GM20000 (cell line): ENCODE measurements around the gene NUDT13.
"Not testable (repeated sequence)": the region's sequence is repeated elsewhere in the genome, so short reads cannot be mapped to it uniquely, and the experiment has no call there.

Experiments
- DNase-seq: peaks from one replicate; pipeline ENCODE4 v3.0.0; 2012; ENCODE audit warnings: low spot score
- TF ChIP-seq, protein P1 (sequence below): IDR thresholded peaks from 2 replicates; pipeline ENCODE4 v1.5.1; 2012; ENCODE audit warnings: mild to moderate bottlenecking, control low read depth; ENCODE audit errors: extremely low read depth, missing control alignments

NUDT13 gene

DNA sequence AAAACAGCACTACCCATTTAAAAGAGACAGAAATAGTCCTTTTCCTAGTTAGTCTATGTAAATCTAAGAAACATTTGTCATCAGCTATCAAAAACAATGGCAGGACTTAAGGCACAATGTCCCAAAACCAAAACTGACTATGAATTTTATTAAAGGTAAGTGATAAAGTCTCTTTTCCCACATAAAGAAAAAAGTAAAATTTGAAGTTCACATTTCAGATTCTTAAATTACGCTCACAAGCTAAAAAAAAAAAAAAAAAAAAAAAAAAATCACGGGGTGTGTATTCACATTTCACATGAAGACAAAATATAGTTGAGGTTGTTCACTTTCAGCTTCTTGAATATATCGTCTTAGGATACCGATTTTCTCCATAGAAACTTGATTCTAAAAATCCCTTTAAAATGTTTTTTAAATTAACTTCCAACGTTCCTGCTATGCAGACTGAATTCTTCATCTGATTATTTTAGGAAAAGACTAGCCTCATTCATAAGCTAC, 15.2 kb upstream of the NUDT13 start:
- DNase-seq = no peak
- TF ChIP-seq, protein P1, sequence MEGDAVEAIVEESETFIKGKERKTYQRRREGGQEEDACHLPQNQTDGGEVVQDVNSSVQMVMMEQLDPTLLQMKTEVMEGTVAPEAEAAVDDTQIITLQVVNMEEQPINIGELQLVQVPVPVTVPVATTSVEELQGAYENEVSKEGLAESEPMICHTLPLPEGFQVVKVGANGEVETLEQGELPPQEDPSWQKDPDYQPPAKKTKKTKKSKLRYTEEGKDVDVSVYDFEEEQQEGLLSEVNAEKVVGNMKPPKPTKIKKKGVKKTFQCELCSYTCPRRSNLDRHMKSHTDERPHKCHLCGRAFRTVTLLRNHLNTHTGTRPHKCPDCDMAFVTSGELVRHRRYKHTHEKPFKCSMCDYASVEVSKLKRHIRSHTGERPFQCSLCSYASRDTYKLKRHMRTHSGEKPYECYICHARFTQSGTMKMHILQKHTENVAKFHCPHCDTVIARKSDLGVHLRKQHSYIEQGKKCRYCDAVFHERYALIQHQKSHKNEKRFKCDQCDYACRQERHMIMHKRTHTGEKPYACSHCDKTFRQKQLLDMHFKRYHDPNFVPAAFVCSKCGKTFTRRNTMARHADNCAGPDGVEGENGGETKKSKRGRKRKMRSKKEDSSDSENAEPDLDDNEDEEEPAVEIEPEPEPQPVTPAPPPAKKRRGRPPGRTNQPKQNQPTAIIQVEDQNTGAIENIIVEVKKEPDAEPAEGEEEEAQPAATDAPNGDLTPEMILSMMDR = no peak

DNA sequence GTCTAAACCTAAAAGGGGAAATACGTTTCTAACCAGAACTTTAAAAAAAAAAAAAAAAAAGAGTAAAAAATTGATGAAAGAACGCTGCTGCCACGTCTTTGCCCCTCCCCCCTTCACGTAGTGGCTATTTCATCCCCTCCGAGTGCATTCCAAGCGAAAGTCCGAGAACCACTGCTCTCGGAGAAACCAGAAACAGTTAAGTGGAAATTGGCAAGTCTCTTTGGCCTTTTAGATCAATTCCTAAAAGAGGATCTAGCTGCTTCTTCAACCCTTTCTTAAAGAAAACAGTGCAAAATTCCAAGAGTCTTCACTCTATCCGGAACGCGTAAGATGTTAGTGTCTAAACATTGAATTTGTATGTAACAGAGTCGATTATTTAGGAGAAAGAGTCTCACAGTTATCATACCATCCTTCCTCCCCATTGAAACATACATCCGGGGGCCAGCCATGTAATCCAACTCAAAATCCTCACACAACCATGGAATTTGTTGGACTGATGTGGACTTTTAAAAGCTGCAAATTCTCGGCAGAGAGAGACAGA, 14.7 kb upstream of the NUDT13 start:
- TF ChIP-seq, protein P1 = no peak
- DNase-seq = peak; percentile 32

DNA sequence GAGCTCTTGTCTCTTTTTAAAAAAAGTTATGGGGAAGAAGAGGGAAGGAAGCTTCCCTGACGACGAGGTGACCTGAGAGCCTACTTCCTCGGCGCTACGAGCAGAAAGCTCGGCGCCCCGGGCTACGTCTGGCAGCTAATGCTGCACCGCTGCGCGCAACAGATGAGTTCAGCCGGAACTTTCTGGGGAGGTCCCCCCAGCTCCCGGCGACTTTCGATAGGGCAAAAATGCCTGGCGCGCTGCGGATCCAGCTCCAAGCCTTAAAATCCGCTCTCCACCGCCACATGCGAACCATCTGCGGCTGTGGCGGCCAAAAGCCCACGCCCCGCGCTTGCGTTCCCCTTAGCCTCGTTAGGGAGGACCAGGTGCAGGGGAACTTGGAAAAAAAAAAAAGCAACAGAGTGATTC, 14.2 kb upstream of the NUDT13 start:
- TF ChIP-seq, protein P1 = no peak
- peak; percentile 58 for DNase-seq

DNA sequence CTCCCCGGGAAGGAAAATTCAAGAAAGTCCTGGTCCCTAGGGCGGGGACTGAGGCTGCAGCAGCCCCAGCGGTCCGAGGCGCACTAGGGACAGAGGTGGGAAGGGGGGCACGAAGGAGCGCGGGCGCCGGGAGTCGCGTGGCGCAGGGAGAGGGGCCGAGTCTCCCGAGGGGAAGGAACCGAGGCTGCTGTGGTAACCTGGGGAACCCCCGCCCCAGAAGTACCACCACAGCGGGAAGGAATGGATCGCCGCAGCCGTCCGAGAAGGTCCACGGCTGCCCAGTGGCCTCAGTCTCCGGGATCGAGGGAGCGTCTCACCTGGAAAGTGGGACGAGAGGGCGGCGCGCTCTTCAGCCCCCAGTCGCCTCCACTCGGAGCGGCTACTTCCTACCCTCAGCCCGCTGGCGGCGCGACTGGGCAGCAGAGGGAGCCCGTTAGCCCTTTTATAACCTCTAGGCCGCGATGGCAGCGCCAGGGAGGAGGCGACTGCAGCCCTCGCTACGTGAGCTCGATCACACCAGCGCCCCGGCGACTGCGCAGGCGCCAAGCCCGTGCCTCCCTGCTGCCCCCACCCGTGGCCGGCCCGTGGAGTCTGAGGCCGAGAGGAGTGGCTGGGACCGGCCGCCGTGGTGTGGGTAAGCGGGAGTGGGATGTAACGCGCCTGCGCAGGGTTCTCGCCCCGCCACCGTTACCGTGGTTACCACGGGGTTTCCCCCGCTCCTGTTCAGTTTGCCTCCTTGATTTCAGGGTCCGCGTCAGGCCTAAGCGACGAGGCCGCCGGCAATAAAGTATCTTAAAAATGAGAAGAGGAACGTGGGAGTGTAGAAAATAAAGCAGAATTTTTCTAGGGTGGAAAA, 13.6 kb upstream of the NUDT13 start, which contains the start of gene P4HA1:
Gene P4HA1, minus strand, starts transcription at position 418 of the 856 bp plus-strand sequence. CDS start 21,983 bp downstream, outside the sequence.
- peak; percentile 96 for DNase-seq
- TF ChIP-seq, protein P1 = peak; percentile 84

DNA sequence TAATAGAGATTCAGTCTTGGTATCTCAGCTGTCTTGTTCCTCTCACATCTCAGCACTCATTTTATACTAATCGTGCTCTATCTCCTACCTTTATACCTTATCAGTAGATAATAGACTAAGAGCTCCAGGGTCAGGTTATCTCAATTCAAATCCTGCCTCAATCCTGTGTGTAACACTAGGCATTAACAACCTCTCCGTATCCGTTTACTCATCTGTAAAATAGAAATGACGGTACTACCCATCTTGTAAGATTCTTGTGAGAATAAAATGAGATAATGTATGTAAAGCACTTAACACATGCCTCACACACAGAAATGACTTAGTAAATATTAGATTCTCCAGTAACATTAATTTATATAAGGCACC, 13.0 kb upstream of the NUDT13 start:
- no peak for DNase-seq
- TF ChIP-seq, protein P1 = no peak

DNA sequence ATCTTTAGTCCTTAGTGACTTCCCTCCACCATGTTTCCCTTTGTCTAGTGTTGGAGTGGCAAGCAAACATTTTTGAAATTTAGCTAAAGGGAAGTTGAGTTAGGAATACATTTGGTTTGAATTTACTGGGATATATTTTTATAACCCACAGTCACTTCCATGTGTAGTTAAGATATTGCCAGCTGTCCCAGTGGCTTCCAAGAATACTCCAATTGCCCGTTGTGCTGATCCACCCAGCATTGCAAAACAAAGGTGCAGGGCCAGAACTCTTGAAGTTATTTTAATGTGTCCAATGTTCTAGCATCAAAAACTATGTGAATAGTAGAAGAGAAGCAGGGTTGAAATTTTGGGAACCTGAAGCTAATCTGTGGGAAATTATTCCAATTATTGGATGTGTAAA, 11.1 kb upstream of the NUDT13 start:
- no peak for DNase-seq
- TF ChIP-seq, protein P1 = no peak

DNA sequence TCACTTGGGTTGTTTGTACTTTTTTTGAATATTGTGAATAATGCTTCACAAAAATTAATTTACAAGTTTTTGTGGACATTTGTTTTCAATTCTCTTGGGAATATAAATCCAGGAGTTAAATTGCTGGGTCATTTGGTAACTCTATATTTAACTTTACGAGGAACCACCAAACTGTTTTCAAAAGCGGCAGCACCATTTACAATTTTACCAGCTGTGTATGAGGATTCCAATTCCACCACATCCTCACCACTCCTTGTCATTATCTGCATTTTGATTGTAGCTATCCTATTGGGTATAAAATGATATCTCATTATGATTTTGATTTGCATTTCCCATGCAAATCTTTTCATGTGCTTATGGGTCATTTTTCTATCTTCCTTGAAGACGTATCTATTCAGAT, 4.0 kb upstream of the NUDT13 start:
- TF ChIP-seq, protein P1 = no peak
- DNase-seq = no peak

DNA sequence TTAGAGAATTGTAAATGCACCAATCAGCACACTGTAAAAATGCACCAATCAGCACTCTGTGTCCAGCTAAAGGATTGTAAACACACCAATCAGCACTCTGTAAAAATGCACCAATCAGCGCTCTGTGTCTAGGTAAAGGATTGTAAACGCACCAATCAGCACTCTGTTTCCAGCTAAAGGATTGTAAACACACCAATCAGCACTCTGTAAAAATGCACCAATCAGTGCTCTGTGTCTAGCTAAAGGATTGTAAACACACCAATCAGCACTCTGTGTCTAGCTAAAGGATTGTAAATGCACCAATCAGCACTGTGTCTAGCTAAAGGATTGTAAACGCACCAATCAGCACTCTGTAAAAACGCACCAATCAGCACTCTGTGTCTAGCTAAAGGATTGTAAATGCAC, 1.0 kb upstream of the NUDT13 start:
- DNase-seq = not testable (repeated sequence)

DNA sequence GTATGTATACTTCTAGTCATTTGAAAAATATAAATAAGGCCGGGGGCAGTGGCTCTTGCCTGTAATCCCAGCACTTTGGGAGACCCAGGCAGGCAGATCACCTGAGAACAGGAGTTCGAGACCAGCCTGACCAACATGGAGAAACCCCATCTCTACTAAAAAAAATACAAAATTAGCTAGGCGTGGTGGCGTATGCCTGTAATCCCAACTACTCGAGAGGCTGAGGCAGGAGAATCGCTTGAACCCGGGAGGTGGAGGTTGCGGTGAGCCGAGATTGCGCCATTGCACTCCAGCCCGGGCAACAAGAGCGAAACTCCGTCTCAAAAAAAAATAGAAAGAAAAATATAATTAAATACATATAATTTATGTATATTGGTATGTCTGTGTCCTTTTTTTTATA, 1.8 kb downstream of the NUDT13 start:
- not testable (repeated sequence) for DNase-seq
